Measurements from ENCODE around the gene GNAS. TPM values are rescaled to one million over a fixed set of nuclear protein-coding genes. Genes with fewer than 3 reads are reported as not detected.

GNAS gene
- total and polyA plus RNA-seq, 8 donors, result 723 to 2,039 (median 1,898) TPM

- Histone ChIP-seq H3K36me3 (no peaks in the 10 kb centered on the region), H3K9me3 (no peaks in the 10 kb centered on the region), H3K4me3 (no peak overlapping the region), H3K27ac (no peak overlapping the region), H3K4me1 (no peaks in the 10 kb centered on the region), H3K27me3 (peaks cover 0 to 76% of the 10 kb centered on the region in 2 donors)
- no peak for TF ChIP-seq CTCF (IDR thresholded peaks at IDR 0.05)
- ATAC-seq (no peak), DNase-seq (no peak)
- intact Hi-C loops (cut with DNase I), result no loop called here
Measured at GRCh38 chr20:58808271-58809046, 44.1 kb upstream of the GNAS start.

- H3K9me3 ChIP-seq, result no peaks in the 10 kb centered on the region
- no peaks in the 10 kb centered on the region for H3K36me3 ChIP-seq
- no peak overlapping the region for H3K4me3 ChIP-seq
- H3K27ac ChIP-seq, result no peak overlapping the region
- DNase-seq (no peak), ATAC-seq (no peak)
- H3K27me3 ChIP-seq, result peaks cover 0 to 58% of the 10 kb centered on the region in 2 donors
- no peak for TF ChIP-seq CTCF (IDR thresholded peaks at IDR 0.05)
- intact Hi-C loops (cut with DNase I), result no loop called here
- H3K4me1 ChIP-seq, result no peaks in the 10 kb centered on the region
Measured at GRCh38 chr20:58810116-58810878, 42.2 kb upstream of the GNAS start.

- Histone ChIP-seq H3K36me3 (no peaks in the 10 kb centered on the region), H3K27ac (no peak overlapping the region), H3K27me3 (peaks cover 0 to 54% of the 10 kb centered on the region in 2 donors), H3K9me3 (no peaks in the 10 kb centered on the region), H3K4me1 (no peaks in the 10 kb centered on the region), H3K4me3 (no peak overlapping the region)
- TF ChIP-seq CTCF (IDR thresholded peaks at IDR 0.05), result no peak
- DNase-seq, result no peak
- ATAC-seq, result no peak
- intact Hi-C loops (cut with DNase I), result no loop called here
Measured at GRCh38 chr20:58810879-58811250, 41.7 kb upstream of the GNAS start.

GRCh38 chr20:58811334-58811733, 41.2 kb upstream of the GNAS start:
- TF ChIP-seq CTCF (IDR thresholded peaks at IDR 0.05), result no peak
- Histone ChIP-seq H3K27me3 (peaks cover 0 to 54% of the 10 kb centered on the region in 2 donors), H3K9me3 (no peaks in the 10 kb centered on the region), H3K4me3 (no peak overlapping the region), H3K4me1 (no peaks in the 10 kb centered on the region), H3K27ac (no peak overlapping the region), H3K36me3 (no peaks in the 10 kb centered on the region)
- intact Hi-C loops (cut with DNase I), result no loop called here
- ATAC-seq, result no peak
- no peak for DNase-seq

GRCh38 chr20:58813369-58813768, 39.1 kb upstream of the GNAS start:
- TF ChIP-seq CTCF (IDR thresholded peaks at IDR 0.05), result no peak
- no peak overlapping the region for H3K27ac ChIP-seq

More at GRCh38 chr20:58813369-58813768, 39.1 kb upstream of the GNAS start:
- ATAC-seq, result no peak
- intact Hi-C loops (cut with DNase I), result no loop called here
- Histone ChIP-seq H3K27me3 (peaks cover 0 to 45% of the 10 kb centered on the region in 2 donors), H3K4me1 (no peaks in the 10 kb centered on the region), H3K36me3 (no peaks in the 10 kb centered on the region), H3K9me3 (no peaks in the 10 kb centered on the region), H3K4me3 (no peak overlapping the region)
- no peak for DNase-seq

Measured in left lung (tissue), 10 donors.